ENCODE data around the gene KIF15. TPM values are rescaled to one million over a fixed set of nuclear protein-coding genes. Genes with fewer than 3 reads are reported as not detected.

The KIF15 gene
- total RNA-seq, 1 experiment from 2014 or later = 23.7 TPM

DNA sequence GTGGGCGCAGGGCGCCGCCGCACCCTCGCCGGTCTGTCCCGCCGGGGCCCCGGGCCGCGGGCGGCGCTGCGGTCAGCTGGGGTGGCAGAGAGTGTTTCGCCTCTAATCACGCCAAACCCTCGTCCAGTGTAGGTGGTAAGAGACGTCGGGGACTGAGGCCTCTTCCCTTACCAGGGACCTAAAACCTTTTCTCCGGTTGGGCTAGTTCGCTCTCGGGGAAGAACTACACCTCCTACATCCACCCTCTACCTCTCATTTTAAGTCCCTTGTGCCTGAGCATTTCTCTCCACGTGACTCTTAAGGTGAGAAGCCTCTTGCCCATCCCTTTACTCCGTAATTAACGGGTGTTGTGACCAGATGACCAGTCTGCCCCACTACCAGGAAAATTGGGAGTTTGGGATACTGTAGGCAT, 100.6 kb downstream of the KIF15 start:
- Mint-ChIP-seq H3K4me1 (peaks cover 7% of the 10 kb centered on the region), H3K27me3 (ENCODE audit: low read depth) (no peaks in the 10 kb centered on the region), H3K36me3 (peaks cover 3% of the 10 kb centered on the region; the same call in 1 of the 2 replicates), H3K4me3 (peak overlapping the region; percentile 84), H3K27ac (peak overlapping the region; percentile 84), H3K9me3 (no peaks in the 10 kb centered on the region)
- CTCF ChIA-PET = no interaction called here
- POLR2A ChIA-PET = interaction anchor here (0.6 kb wide), 1 partner anchor 215 kb away, joined by 3 read pairs; no protein-coding TSS in a partner anchor
- DNase-seq (ENCODE audit: low spot score) (no peak), ATAC-seq (peak; percentile 14)
- no peak for TF ChIP-seq MYBL2 (CRISPR knock-in tag; IDR thresholded peaks at IDR 0.05)
- TF ChIP-seq, protein P1, sequence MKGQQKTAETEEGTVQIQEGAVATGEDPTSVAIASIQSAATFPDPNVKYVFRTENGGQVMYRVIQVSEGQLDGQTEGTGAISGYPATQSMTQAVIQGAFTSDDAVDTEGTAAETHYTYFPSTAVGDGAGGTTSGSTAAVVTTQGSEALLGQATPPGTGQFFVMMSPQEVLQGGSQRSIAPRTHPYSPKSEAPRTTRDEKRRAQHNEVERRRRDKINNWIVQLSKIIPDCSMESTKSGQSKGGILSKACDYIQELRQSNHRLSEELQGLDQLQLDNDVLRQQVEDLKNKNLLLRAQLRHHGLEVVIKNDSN (CRISPR knock-in tag; IDR thresholded peaks at IDR 0.05) = peak; percentile 66; the same call in 1 of the 2 replicates
- peak; percentile 57 for TF ChIP-seq USF2 (CRISPR knock-in tag; IDR thresholded peaks at IDR 0.05)

GRCh38 chr3:44865272-44866035, 103.9 kb downstream of the KIF15 start:
- H3K27ac Mint-ChIP-seq = no peak overlapping the region
- no peak for ATAC-seq
- no peaks in the 10 kb centered on the region for H3K27me3 Mint-ChIP-seq (ENCODE audit: low read depth)
- ChIA-PET POLR2A (no interaction called here), CTCF (interaction anchor here (1.6 kb wide), 1 partner anchor 23 kb away, joined by 3 read pairs; no protein-coding TSS in a partner anchor)
- no peak for TF ChIP-seq CREB1 (CRISPR knock-in tag; IDR thresholded peaks at IDR 0.05)
- TF ChIP-seq SMAD3 (CRISPR knock-in tag; IDR thresholded peaks at IDR 0.05; ENCODE audit: borderline replicate concordance) = no peak
- no peak for TF ChIP-seq FOXP4 (CRISPR knock-in tag; IDR thresholded peaks at IDR 0.05)
- TF ChIP-seq ZNF512 (CRISPR knock-in tag; IDR thresholded peaks at IDR 0.05; ENCODE audit: borderline replicate concordance) = no peak
- TF ChIP-seq ZNF121 (CRISPR knock-in tag; IDR thresholded peaks at IDR 0.05) = no peak
- TF ChIP-seq MLX (CRISPR knock-in tag; IDR thresholded peaks at IDR 0.05) = no peak
- TF ChIP-seq CBFB (CRISPR knock-in tag; IDR thresholded peaks at IDR 0.05; ENCODE audit: low read depth) = no peak
- TF ChIP-seq ZNF219 (CRISPR knock-in tag; IDR thresholded peaks at IDR 0.05; ENCODE audit: borderline replicate concordance) = no peak
- no peak for TF ChIP-seq CREM (CRISPR knock-in tag; IDR thresholded peaks at IDR 0.05)
- no peak for TF ChIP-seq ZNF671 (CRISPR knock-in tag; IDR thresholded peaks at IDR 0.05)
- no peak for TF ChIP-seq TCF7 (CRISPR knock-in tag; IDR thresholded peaks at IDR 0.05; ENCODE audit: low read depth)
- TF ChIP-seq PRRX2 (CRISPR knock-in tag; IDR thresholded peaks at IDR 0.05) = no peak
- TF ChIP-seq ATF3 (CRISPR knock-in tag; conservative IDR thresholded peaks at IDR 0.05) = no peak
- no peak for TF ChIP-seq ZNF138 (CRISPR knock-in tag; conservative IDR thresholded peaks at IDR 0.05)
- TF ChIP-seq ZBTB21 (CRISPR knock-in tag; IDR thresholded peaks at IDR 0.05; ENCODE audit: borderline replicate concordance) = no peak
- no peak for TF ChIP-seq AFF4 (CRISPR knock-in tag; IDR thresholded peaks at IDR 0.05; ENCODE audit: borderline replicate concordance)
- TF ChIP-seq ZMAT4 (CRISPR knock-in tag; IDR thresholded peaks at IDR 0.05) = no peak
- H3K9me3 Mint-ChIP-seq = peaks cover 11% of the 10 kb centered on the region
- peaks cover 11% of the 10 kb centered on the region; the same call in 1 of the 2 replicates for H3K36me3 Mint-ChIP-seq
- H3K4me3 Mint-ChIP-seq = no peak overlapping the region
- DNase-seq (ENCODE audit: low spot score) = no peak
- peaks cover 7% of the 10 kb centered on the region for H3K4me1 Mint-ChIP-seq

Data from WTC11 (cell line).